Fibroblast of lung (primary cell): Measurements from ENCODE around the gene CDKN1B. TPM values are rescaled to one million over a fixed set of nuclear protein-coding genes. Genes with fewer than 3 reads are reported as not detected.
A peak's percentile ranks its signal among the peaks of the same experiment; 100 is the strongest.

ENCODE experiments used
- DNase-seq, 2 donors: peaks; one replicate each; pipeline versions ENCODE4 v3.0.0 to v3.0.0-alpha.2; 2010; ENCODE audit warnings: low read depth in 2 of 2
- H2AFZ ChIP-seq: 2 replicates; pipeline ENCODE4 v1.5.1; 2012; ENCODE audit warnings: low read length, control low read depth, inconsistent platforms
- H3K27ac ChIP-seq: 2 replicates; pipeline ENCODE4 v1.5.1; 2011; ENCODE audit warnings: low read length, control low read depth; ENCODE audit not compliant: insufficient read depth
- H3K27me3 ChIP-seq: 2 replicates; pipeline ENCODE4 v1.5.1; 2011; ENCODE audit warnings: mild to moderate bottlenecking, low read length; ENCODE audit not compliant: control insufficient read depth, insufficient read depth
- H3K36me3 ChIP-seq: 2 replicates; pipeline ENCODE4 v1.5.1; 2011; ENCODE audit warnings: low read length; ENCODE audit not compliant: control insufficient read depth, insufficient read depth
- H3K4me1 ChIP-seq: 2 replicates; pipeline ENCODE4 v1.5.1; 2011; ENCODE audit warnings: low read length; ENCODE audit not compliant: control insufficient read depth, insufficient read depth; ENCODE audit errors: extremely low read depth
- H3K4me2 ChIP-seq: 2 replicates; pipeline ENCODE4 v1.5.1; 2011; ENCODE audit warnings: low read length, control low read depth; ENCODE audit not compliant: insufficient read depth; ENCODE audit errors: extremely low read depth
- H3K4me3 ChIP-seq, 4 experiments: fragments of 200-600 bp in 1 of 4; sonication (generic) in 1 of 4; replicated peaks in 1 of 4; 2 replicates each; pipeline ENCODE4 v1.5.1; 2011 to 2016; ENCODE audit warnings: low read length in 4 of 4, low read depth in 3 of 4, mild to moderate bottlenecking in 3 of 4, control low read depth in 2 of 4, inconsistent platforms in 1 of 4, mixed read lengths in 1 of 4; ENCODE audit not compliant: insufficient read depth in 1 of 4; ENCODE audit errors: control extremely low read depth in 1 of 4
- H3K79me2 ChIP-seq: 2 replicates; pipeline ENCODE4 v1.5.1; 2012; ENCODE audit warnings: mild to moderate bottlenecking, low read length, inconsistent platforms; ENCODE audit not compliant: control insufficient read depth, insufficient read depth
- H3K9ac ChIP-seq: 2 replicates; pipeline ENCODE4 v1.5.1; 2011; ENCODE audit warnings: mild to moderate bottlenecking, low read length, control low read depth; ENCODE audit not compliant: insufficient read depth
- H3K9me3 ChIP-seq: 2 replicates; pipeline ENCODE4 v1.5.1; 2012; ENCODE audit warnings: low read depth, low read length; ENCODE audit not compliant: control insufficient read depth, insufficient read depth
- H4K20me1 ChIP-seq: 2 replicates; pipeline ENCODE4 v1.5.1; 2011; ENCODE audit warnings: low read length; ENCODE audit not compliant: control insufficient read depth, insufficient read depth; ENCODE audit errors: extremely low read depth
- EZH2 ChIP-seq: IDR thresholded peaks from 2 replicates; pipeline ENCODE4 v1.5.1; 2012; ENCODE audit warnings: low read length, control low read depth, mild to moderate bottlenecking; ENCODE audit errors: missing control alignments
- polyA plus RNA-seq, 2 donors: library from polyadenylated mRNA; depleted of rRNA in 1 of 2; stranded (reverse) in 1 of 2; unstranded in 1 of 2; fragments of >200 nt; gene quantifications; 2 replicates each; pipeline ENCODE4 v1.2.1, GENCODE V29; 2011 to 2012; ENCODE audit warnings: missing spikeins in 1 of 2
- total RNA-seq: library from RNA; depleted of rRNA; stranded (reverse); fragments of >200 nt; gene quantifications from 2 replicates; pipeline ENCODE4 v1.2.1, GENCODE V29; 2014
- TF ChIP-seq, protein P1 (sequence below), 2 donors: IDR thresholded peaks in 1 of 2; conservative IDR thresholded peaks in 1 of 2; 1 replicate in 1 of 2; 2 replicates in 1 of 2; pipeline ENCODE4 v1.5.1; 2011 to 2012; ENCODE audit warnings: low read length in 2 of 2, control low read depth in 1 of 2, inconsistent platforms in 1 of 2, low read depth in 1 of 2, mild to moderate bottlenecking in 1 of 2

CDKN1B gene
- total and polyA plus RNA-seq, 2 donors (not counting 1 experiment from before 2014, with no cell fraction given): 21.4 to 50.9 TPM

DNA sequence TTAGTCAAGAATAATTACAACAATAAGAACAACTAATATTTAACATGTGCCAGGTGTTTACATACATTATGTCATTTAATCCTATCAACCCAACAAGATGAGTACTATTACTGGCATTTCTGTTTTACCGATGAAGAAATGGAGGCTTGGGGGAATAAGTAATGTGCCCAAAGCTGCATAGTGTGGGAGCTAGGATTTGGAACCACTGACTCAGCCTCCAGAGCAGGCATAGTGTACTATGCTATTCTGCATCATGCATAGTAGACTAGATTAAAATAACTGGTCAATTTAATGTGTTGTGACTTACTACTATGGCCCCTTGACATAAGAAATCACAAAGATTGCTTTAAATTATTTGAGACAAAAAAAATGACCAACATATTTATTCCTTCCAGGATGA is 30.7 kb upstream of the CDKN1B start:
- Histone ChIP-seq H3K36me3 (no peaks in the 10 kb centered on the region), H3K79me2 (no peaks in the 10 kb centered on the region), H3K4me3 (no peak overlapping the region), H3K4me1 (no peaks in the 10 kb centered on the region), H4K20me1 (no peaks in the 10 kb centered on the region), H2AFZ (no peak overlapping the region), H3K27me3 (no peaks in the 10 kb centered on the region), H3K27ac (no peak overlapping the region), H3K9me3 (no peaks in the 10 kb centered on the region), H3K9ac (no peak overlapping the region), H3K4me2 (no peak overlapping the region)
- TF ChIP-seq, protein P1, sequence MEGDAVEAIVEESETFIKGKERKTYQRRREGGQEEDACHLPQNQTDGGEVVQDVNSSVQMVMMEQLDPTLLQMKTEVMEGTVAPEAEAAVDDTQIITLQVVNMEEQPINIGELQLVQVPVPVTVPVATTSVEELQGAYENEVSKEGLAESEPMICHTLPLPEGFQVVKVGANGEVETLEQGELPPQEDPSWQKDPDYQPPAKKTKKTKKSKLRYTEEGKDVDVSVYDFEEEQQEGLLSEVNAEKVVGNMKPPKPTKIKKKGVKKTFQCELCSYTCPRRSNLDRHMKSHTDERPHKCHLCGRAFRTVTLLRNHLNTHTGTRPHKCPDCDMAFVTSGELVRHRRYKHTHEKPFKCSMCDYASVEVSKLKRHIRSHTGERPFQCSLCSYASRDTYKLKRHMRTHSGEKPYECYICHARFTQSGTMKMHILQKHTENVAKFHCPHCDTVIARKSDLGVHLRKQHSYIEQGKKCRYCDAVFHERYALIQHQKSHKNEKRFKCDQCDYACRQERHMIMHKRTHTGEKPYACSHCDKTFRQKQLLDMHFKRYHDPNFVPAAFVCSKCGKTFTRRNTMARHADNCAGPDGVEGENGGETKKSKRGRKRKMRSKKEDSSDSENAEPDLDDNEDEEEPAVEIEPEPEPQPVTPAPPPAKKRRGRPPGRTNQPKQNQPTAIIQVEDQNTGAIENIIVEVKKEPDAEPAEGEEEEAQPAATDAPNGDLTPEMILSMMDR (conservative IDR thresholded peaks at IDR 0.05 in 1 of 2, IDR thresholded peaks at IDR 0.05 in 1 of 2; ENCODE audit: low read depth in 1 of 2, low read length in 2 of 2): no peak
- TF ChIP-seq EZH2: no peak
- no peak for DNase-seq

DNA sequence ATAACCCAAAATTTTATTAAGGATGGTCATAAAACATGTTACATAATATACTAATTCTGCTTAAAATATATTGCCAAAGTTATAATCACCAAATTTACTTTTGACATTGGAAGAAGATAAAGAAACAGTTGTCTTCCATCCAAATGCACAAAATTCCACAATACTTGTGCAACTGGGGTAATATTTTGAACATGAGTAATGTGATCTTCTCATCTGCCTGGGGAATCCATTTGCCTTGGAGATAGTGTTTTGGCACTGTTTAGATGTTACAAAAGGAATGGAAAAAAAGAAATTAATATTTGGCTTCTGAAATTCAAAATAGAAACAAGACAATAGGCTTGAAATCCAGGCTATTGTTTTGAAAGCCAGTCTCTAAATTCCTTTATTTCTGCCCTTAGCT is 30.2 kb upstream of the CDKN1B start:
- peak in 1 of 2 donors; percentile 31 for DNase-seq
- Histone ChIP-seq H3K79me2 (no peaks in the 10 kb centered on the region), H3K4me2 (no peak overlapping the region), H4K20me1 (no peaks in the 10 kb centered on the region), H3K4me1 (no peaks in the 10 kb centered on the region), H3K36me3 (no peaks in the 10 kb centered on the region), H2AFZ (no peak overlapping the region), H3K9me3 (no peaks in the 10 kb centered on the region), H3K9ac (no peak overlapping the region), H3K4me3 (no peak overlapping the region), H3K27ac (no peak overlapping the region), H3K27me3 (no peaks in the 10 kb centered on the region)
- no peak for TF ChIP-seq EZH2
- TF ChIP-seq, protein P1 (conservative IDR thresholded peaks at IDR 0.05 in 1 of 2, IDR thresholded peaks at IDR 0.05 in 1 of 2; ENCODE audit: low read depth in 1 of 2, low read length in 2 of 2): no peak

DNA sequence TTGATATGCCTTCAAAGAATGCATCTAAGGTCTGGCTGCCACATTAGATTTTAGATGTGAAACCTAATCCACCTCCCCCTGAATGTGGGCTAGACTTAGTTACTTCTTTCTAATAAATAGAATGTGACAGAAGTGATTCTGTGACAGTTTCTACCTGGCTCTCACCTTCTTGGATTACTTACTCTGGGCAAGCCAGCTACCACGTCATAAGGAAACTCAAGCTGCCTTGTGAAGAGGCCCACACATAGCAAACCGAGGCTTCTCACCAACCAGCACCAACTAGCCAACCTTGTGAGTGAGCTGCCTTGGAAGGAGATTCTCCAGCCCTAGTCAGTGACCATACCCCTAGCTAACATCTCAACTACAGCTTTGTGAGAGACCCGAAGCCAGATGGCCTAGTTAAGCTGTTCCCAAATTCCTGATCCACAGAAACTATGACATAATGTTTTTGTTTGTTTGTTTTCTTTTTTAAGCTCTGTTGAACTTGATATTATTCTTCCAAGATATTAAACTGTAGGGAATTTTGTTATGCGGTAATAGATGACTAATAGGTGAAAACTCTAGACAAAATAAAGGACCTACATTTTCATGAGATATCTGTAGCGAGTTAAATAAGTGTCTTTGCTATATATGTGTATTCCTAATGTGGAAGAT is 27.4 kb upstream of the CDKN1B start:
- H3K27me3 ChIP-seq: no peaks in the 10 kb centered on the region
- H3K4me1 ChIP-seq: no peaks in the 10 kb centered on the region
- TF ChIP-seq, protein P1 (conservative IDR thresholded peaks at IDR 0.05 in 1 of 2, IDR thresholded peaks at IDR 0.05 in 1 of 2; ENCODE audit: low read depth in 1 of 2, low read length in 2 of 2): no peak
- no peak for TF ChIP-seq EZH2
- no peak overlapping the region for H3K4me3 ChIP-seq
- peak in 1 of 2 donors; percentile 26 for DNase-seq
- H2AFZ ChIP-seq: no peak overlapping the region
- H3K9me3 ChIP-seq: no peaks in the 10 kb centered on the region
- H3K4me2 ChIP-seq: no peak overlapping the region
- H4K20me1 ChIP-seq: no peaks in the 10 kb centered on the region
- no peaks in the 10 kb centered on the region for H3K36me3 ChIP-seq
- H3K79me2 ChIP-seq: no peaks in the 10 kb centered on the region
- no peak overlapping the region for H3K27ac ChIP-seq
- no peak overlapping the region for H3K9ac ChIP-seq
